A549 (cell line): ENCODE measurements around the gene CHAF1A. TPM values are rescaled to one million over a fixed set of nuclear protein-coding genes. Genes with fewer than 3 reads are reported as not detected.

ENCODE experiments used
- ATAC-seq, 2 experiments: fragments of 200-7000 bp in 1 of 2; fragments of >200 bp in 1 of 2; cut with Nextera tagmentation in 1 of 2; cut with Tn5 transposase in 1 of 2; 3 replicates each; pipeline versions ENCODE4 v1.8.0 to v1.9.1; 2018 to 2020; ENCODE audit warnings: mild to moderate bottlenecking in 1 of 2, moderate library complexity in 1 of 2
- CTCF ChIA-PET: fragments of 300-600 bp; sonication (Branson Sonifier 250); formaldehyde crosslinking; extraction: SDS; loops from one replicate; lab custom pipeline; 2021; ENCODE audit warnings: antibody characterized with exemption, inconsistent platforms; lab: Yijun Ruan, JAX
- POLR2A ChIA-PET: fragments of 350-600 bp; formaldehyde crosslinking; extraction: SDS; loops from one replicate; lab custom pipeline; 2021; ENCODE audit warnings: antibody characterized with exemption, inconsistent platforms; lab: Yijun Ruan, JAX
- DNase-seq, 2 experiments: peaks; one replicate each; pipeline versions ENCODE4 v3.0.0 to v3.0.0-alpha.2; 2011 to 2016; ENCODE audit warnings: low read depth in 1 of 2, low spot score in 1 of 2
- FAIRE-seq: peaks from 2 replicates; lab custom pipeline; 2011; peaks lifted over from hg19 to GRCh38; lab: Jason Lieb, UNC
- H3K27ac ChIP-seq, 2 experiments: fragments of >200 bp; sonication (Bioruptor Twin); formaldehyde crosslinking; 3 replicates each; pipeline ENCODE4 v1.5.1; 2016 to 2017
- H3K4me1 ChIP-seq: fragments of >200 bp; sonication (Bioruptor Twin); formaldehyde crosslinking; 3 replicates; pipeline ENCODE4 v1.6.1; 2016
- H3K4me2 ChIP-seq: fragments of >200 bp; sonication (Bioruptor Twin); formaldehyde crosslinking; 3 replicates; pipeline ENCODE4 v1.6.1; 2016
- H3K4me3 ChIP-seq: fragments of >200 bp; sonication (Bioruptor Twin); formaldehyde crosslinking; 3 replicates; pipeline ENCODE4 v1.5.1; 2016
- H3K9me3 ChIP-seq: fragments of >200 bp; sonication (Bioruptor Twin); formaldehyde crosslinking; 3 replicates; pipeline ENCODE4 v1.6.1; 2016
- ATOH8 ChIP-seq: fragments of 250-450 bp; sonication (Bioruptor Pico); IDR thresholded peaks from 2 replicates; pipeline ENCODE4 v1.5.0; 2020; ENCODE audit warnings: low read depth, mild to moderate bottlenecking, moderate library complexity
- BHLHE40 ChIP-seq: IDR thresholded peaks from 2 replicates; pipeline ENCODE4 v1.6.1; 2012; ENCODE audit warnings: low read depth, low read length, inconsistent platforms
- CEBPB ChIP-seq, 2 experiments: fragments of >200 bp in 1 of 2; sonication (Bioruptor Twin) in 1 of 2; formaldehyde crosslinking in 1 of 2; IDR thresholded peaks; 2 replicates each; pipeline ENCODE4 v1.6.1; 2012 to 2016
- EP300 ChIP-seq, 2 experiments: fragments of >200 bp; sonication (Bioruptor Twin); formaldehyde crosslinking; IDR thresholded peaks; 2 replicates in 1 of 2; 3 replicates in 1 of 2; pipeline ENCODE4 v1.6.1; 2016 to 2017
- FOSB ChIP-seq: fragments of 250-450 bp; sonication (Bioruptor Pico); IDR thresholded peaks from 2 replicates; pipeline ENCODE4 v1.5.0; 2020; ENCODE audit warnings: mild to moderate bottlenecking, moderate library complexity
- GATA3 ChIP-seq: IDR thresholded peaks from 2 replicates; pipeline ENCODE4 v1.6.1; 2012; ENCODE audit warnings: borderline replicate concordance
- HDAC2 ChIP-seq: fragments of 200-600 bp; sonication (generic); IDR thresholded peaks from 2 replicates; pipeline ENCODE4 v1.6.1; 2016
- HOXA7 ChIP-seq: fragments of 250-450 bp; sonication (Bioruptor Pico); IDR thresholded peaks from 2 replicates; pipeline ENCODE4 v1.5.0; 2020; ENCODE audit warnings: mild to moderate bottlenecking, moderate library complexity
- MAZ ChIP-seq: fragments of 150-350 bp; IDR thresholded peaks from 2 replicates; pipeline ENCODE4 v1.6.1; 2014; ENCODE audit warnings: antibody characterized with exemption, low read depth, low read length, borderline replicate concordance
- NR3C1 ChIP-seq: fragments of >200 bp; sonication (Bioruptor Twin); formaldehyde crosslinking; IDR thresholded peaks from 3 replicates; pipeline ENCODE4 v1.6.1; 2017
- REST ChIP-seq: fragments of 200-600 bp; sonication (generic); IDR thresholded peaks from 2 replicates; pipeline ENCODE4 v1.6.1; 2016; ENCODE audit warnings: antibody characterized with exemption, mild to moderate bottlenecking, moderate library complexity
- RFX5 ChIP-seq: fragments of 450-650 bp; IDR thresholded peaks from 2 replicates; pipeline ENCODE4 v1.7.1; 2014; ENCODE audit warnings: antibody characterized with exemption, mild to moderate bottlenecking, moderate library complexity
- RNF2 ChIP-seq: fragments of 200-600 bp; sonication (generic); IDR thresholded peaks from 2 replicates; pipeline ENCODE4 v1.6.1; 2016; ENCODE audit warnings: low read depth, mild to moderate bottlenecking, antibody characterized with exemption, moderate library complexity, borderline replicate concordance
- SMC3 ChIP-seq: fragments of >200 bp; sonication (Bioruptor Twin); formaldehyde crosslinking; IDR thresholded peaks from 3 replicates; pipeline ENCODE4 v1.6.1; 2018; ENCODE audit warnings: inconsistent platforms
- USF2 ChIP-seq: fragments of 450-650 bp; IDR thresholded peaks from 2 replicates; pipeline ENCODE4 v1.6.1; 2014; ENCODE audit warnings: antibody characterized with exemption
- ZNF302 ChIP-seq: fragments of 250-450 bp; sonication (Bioruptor Pico); IDR thresholded peaks from 2 replicates; pipeline ENCODE4 v1.9.0; 2021; ENCODE audit warnings: inconsistent platforms, mild to moderate bottlenecking, moderate library complexity
- ZSCAN20 ChIP-seq: fragments of 250-450 bp; sonication (Bioruptor Pico); IDR thresholded peaks from 2 replicates; pipeline ENCODE4 v1.8.0; 2022; ENCODE audit warnings: mild to moderate bottlenecking, moderate library complexity
- WGBS: methylation state at CpG from one replicate; pipeline ENCODE4 v1.1.6; 2017; ENCODE audit errors: missing lambda C conversion rate; 5-methylcytosine and 5-hydroxymethylcytosine counted together
- polyA plus RNA-seq, 4 experiments: library from polyadenylated mRNA; depleted of rRNA in 3 of 4; stranded (reverse); fragments of >200 nt; fragmentation: RNase III in 1 of 4; extraction: RNeasy Plus Mini Kit Qiagen cat#74134 plus additional on column Dnase treatment in 1 of 4; gene quantifications; 2 replicates in 3 of 4; 3 replicates in 1 of 4; pipeline ENCODE4 v1.2.3, GENCODE V29; 2011 to 2017
- TF ChIP-seq, protein P1 (sequence below): fragments of >200 bp; sonication (Bioruptor Twin); formaldehyde crosslinking; IDR thresholded peaks from 3 replicates; pipeline ENCODE4 v1.5.1; 2016

Gene CHAF1A
- polyA plus RNA-seq, 2 of the 4 experiments (the other 2 are of a cell fraction), result 15.6 to 28.0 TPM

- Histone ChIP-seq H3K4me2 (peak overlapping the region; percentile 35), H3K9me3 (no peaks in the 10 kb centered on the region), H3K4me3 (no peak overlapping the region), H3K4me1 (peaks cover 55% of the 10 kb centered on the region), H3K27ac (peak overlapping the region in 1 of 2 experiments; percentile 66; a peak in 3 of 6 replicates)
- ChIA-PET CTCF (interaction anchor here (1.0 to 4.4 kb wide), 6 partner anchors 9 to 112 kb away, joined by 4 to 19 read pairs (median 6); partner anchors contain the start of gene SH3GL1), POLR2A (no interaction called here)
- TF ChIP-seq CEBPB (IDR thresholded peaks at IDR 0.05), result peak in 1 of 2 experiments; percentile 59; a peak in 2 of 4 replicates
- TF ChIP-seq GATA3, result no peak
- peak; percentile 27 to 52 for DNase-seq
- no peak for FAIRE-seq
- 48% methylated on average over 16 of the region's 20 CpGs for WGBS
- ATAC-seq, result peak in 1 of 2 experiments; percentile 36; a peak in 2 of 6 replicates
These were observed 22.8 kb upstream of the CHAF1A start for GRCh38 chr19:4379383-4380253.

DNA sequence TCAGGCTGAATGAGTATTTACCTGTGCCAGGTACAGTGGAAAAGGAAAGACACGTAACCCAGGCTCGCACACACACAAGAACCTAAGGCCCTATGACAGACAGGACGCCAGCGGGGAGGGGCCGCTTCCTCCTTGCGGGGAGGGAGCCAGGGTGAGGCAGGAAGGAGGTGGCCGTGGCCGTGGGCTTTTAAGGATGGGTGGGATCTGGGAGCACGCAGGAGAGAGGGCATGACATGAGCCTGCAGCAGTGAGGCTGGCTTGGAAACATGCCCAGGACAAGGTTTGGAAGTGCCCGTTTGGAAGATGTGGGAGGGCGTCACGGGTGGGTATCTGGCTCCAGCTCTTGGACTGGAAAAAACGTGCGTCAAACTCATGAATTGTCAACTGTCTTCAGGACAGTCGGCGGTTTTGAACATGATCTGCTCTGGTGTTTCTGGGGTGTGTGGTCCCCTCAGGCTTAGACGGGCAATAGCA lies 22.1 kb upstream of the CHAF1A start:
- Histone ChIP-seq H3K4me2 (no peak overlapping the region), H3K4me1 (peaks cover 48% of the 10 kb centered on the region), H3K9me3 (no peaks in the 10 kb centered on the region), H3K27ac (peak overlapping the region in 1 of 2 experiments; percentile 62; a peak in 1 of 6 replicates), H3K4me3 (no peak overlapping the region)
- DNase-seq (no peak), ATAC-seq (no peak), FAIRE-seq (no peak)
- 84% methylated on average over 15 of the region's 17 CpGs for WGBS
- ChIA-PET POLR2A (no interaction called here), CTCF (interaction anchor here (1.0 to 2.6 kb wide), 5 partner anchors 10 to 112 kb away, joined by 4 to 9 read pairs (median 6); partner anchors contain the start of gene SH3GL1)
- no peak for TF ChIP-seq ZNF302 (CRISPR knock-in tag)
- TF ChIP-seq, protein P1, sequence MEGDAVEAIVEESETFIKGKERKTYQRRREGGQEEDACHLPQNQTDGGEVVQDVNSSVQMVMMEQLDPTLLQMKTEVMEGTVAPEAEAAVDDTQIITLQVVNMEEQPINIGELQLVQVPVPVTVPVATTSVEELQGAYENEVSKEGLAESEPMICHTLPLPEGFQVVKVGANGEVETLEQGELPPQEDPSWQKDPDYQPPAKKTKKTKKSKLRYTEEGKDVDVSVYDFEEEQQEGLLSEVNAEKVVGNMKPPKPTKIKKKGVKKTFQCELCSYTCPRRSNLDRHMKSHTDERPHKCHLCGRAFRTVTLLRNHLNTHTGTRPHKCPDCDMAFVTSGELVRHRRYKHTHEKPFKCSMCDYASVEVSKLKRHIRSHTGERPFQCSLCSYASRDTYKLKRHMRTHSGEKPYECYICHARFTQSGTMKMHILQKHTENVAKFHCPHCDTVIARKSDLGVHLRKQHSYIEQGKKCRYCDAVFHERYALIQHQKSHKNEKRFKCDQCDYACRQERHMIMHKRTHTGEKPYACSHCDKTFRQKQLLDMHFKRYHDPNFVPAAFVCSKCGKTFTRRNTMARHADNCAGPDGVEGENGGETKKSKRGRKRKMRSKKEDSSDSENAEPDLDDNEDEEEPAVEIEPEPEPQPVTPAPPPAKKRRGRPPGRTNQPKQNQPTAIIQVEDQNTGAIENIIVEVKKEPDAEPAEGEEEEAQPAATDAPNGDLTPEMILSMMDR, result no peak
- no peak for TF ChIP-seq BHLHE40
- TF ChIP-seq RFX5, result no peak
- TF ChIP-seq ZSCAN20, result no peak
- no peak for TF ChIP-seq ATOH8 (CRISPR knock-in tag)
- no peak for TF ChIP-seq EP300 (IDR thresholded peaks at IDR 0.05)
- TF ChIP-seq RNF2, result no peak
- no peak for TF ChIP-seq REST
- no peak for TF ChIP-seq HOXA7 (CRISPR knock-in tag)
- no peak for TF ChIP-seq HDAC2
- TF ChIP-seq SMC3, result no peak
- no peak for TF ChIP-seq MAZ
- no peak for TF ChIP-seq FOSB
- no peak for TF ChIP-seq USF2
- no peak for TF ChIP-seq NR3C1
